Vagina (tissue), 2 donors: ENCODE results near the gene PDCL2.

Experiments used
- CTCF ChIP-seq, 3 experiments: fragments of 450-650 bp in 2 of 3; fragments of 200-600 bp in 1 of 3; sonication (generic) in 1 of 3; IDR thresholded peaks; one replicate each; pipeline ENCODE4 v1.5.1; 2017 to 2019; ENCODE audit warnings: antibody characterized with exemption in 3 of 3, mild to moderate bottlenecking in 2 of 3, moderate library complexity in 2 of 3
- POLR2AphosphoS5 ChIP-seq, 2 donors: sonication (generic); formaldehyde crosslinking; IDR thresholded peaks; one replicate each; pipeline ENCODE4 v1.9.0; 2017; ENCODE audit warnings: antibody characterized with exemption in 2 of 2, mild to moderate bottlenecking in 2 of 2, low read depth in 1 of 2; ENCODE audit not compliant: insufficient read depth in 1 of 2

GRCh38 chr4:55545151-55545550, 46.9 kb downstream of the PDCL2 start:
- TF ChIP-seq CTCF (IDR thresholded peaks at IDR 0.05) = no peak
- TF ChIP-seq POLR2AphosphoS5 (IDR thresholded peaks at IDR 0.05; ENCODE audit: insufficient read depth in 1 of 2, low read depth in 1 of 2) = no peak
